Measurements from ENCODE around the gene RCN1.
A peak's percentile ranks its signal among the peaks of the same experiment; 100 is the strongest.
"Not testable (repeated sequence)": the region's sequence is repeated elsewhere in the genome, so short reads cannot be mapped to it uniquely, and the experiment has no call there.

Gene RCN1

GRCh38 chr11:32115446-32115845, 24.6 kb downstream of the RCN1 start:
- no peak for DNase-seq

DNA sequence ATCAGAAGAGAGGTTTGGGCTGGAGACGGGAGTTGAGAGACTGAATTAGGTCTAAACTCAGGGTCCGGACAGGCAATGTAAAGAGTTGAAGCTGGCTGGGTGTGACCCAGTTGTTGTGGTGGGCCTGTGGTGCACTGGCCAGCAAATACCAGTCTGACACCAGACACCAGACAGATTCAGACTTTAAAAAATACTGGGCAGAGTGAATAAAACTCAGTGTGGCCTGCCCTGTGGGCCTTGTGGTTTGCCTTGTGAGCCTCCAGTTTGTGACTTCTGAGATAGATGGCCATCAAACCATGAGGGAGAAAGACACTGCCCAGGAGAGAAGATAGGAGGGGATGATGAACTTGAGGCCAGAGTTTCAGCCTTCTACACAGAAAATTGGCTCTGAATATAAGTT, 25.8 kb downstream of the RCN1 start:
- no peak for DNase-seq

GRCh38 chr11:32118025-32118974, 27.4 kb downstream of the RCN1 start:
- no peak for DNase-seq

DNA sequence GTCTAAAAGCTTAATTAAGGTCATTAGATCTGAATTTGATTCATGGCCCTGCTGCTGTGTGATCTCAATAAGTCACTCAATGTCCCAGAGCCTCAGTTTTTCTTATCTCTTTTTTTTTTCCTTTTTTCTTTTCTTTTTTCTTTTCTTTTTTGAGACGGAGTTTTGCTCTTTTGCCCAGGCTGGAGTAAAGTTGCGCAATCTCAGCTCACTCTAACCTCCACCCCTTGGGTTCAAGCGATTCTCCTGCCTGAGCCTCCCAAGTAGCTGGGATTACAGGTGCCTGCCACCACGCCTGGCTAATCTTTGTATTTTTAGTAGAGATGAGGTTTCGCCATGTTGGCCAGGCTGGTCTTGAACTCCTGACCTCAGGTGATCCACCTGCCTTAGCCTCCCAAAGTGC, 28.3 kb downstream of the RCN1 start:
- not testable (repeated sequence) for DNase-seq

DNA sequence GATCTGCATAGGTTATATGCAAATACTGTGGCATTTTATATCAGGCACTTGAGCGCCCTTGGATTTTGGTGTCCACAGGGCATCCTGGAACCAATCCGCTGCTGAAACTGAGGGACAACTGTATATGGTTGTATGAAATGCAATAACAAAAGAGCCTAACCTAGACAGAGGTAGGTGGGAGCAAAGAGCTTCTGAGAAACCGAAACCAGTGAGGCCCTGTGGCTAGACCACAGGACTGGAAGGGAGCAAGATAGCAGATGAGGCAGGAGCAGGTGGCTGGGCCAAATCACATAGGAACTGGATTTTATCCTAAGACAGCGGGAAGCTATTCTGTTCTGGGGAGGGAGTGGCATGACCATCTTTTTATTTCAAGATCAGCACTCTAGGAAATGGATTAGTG, 30.1 kb downstream of the RCN1 start:
- DNase-seq: no peak

DNA sequence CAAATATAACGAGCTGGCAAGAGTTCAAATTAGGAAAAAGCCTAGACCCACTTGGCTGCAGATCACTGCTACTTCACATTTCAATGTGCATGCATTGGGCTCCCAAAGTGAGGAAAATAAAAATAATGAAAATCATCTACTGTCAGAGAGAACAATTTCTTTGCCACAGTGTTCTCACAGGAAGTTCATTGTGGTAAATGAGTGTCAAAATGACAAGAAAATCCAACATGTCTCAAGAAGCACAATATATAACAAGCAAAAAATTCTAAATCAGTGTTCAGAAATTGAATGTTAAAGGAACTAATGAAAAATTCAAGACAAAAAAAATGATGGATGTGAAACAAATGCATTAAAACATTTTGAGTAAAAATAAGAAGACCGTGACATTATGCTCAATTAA, 31.3 kb downstream of the RCN1 start:
- DNase-seq: no peak

DNA sequence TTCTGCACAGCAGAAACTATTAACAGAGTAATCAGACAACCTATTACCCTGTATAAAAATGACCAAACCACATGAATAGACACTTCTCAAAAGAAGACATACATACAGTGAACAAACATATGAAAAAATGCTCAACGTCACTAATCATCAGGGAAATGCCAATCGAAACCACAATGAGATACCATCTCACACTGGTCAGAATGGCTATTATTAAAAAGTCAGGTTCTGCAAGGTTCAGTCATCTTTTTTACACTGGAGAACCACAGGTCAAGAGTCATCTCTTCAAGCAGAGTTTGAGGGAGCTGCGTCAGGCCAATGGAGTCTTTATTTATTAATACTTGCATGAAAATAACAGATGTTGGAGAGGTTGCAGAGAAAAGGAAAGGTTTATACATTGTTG, 40.4 kb downstream of the RCN1 start:
- DNase-seq: no peak

DNA sequence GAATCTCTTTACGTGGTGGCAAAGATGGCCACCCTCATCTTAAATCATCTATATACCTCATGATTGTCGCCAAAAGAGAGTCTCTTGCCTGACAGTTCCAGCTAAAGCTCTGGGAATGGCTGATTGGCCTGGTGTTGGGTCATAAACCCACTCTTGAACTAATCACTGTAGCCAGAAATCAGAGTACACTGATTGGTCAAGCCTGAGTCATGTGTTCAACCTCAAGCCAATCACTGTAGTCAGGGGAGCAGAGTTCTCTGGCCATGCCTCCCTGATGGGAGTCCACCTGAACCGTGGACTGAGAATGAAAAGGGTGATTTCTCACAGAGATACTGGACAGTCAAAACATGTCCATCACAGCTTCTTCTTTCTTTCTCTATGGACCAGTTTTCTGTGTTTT, 45.8 kb downstream of the RCN1 start:
- no peak for DNase-seq

GRCh38 chr11:32137263-32137662, 46.4 kb downstream of the RCN1 start:
- no peak for DNase-seq

GRCh38 chr11:32137869-32138268, 47.0 kb downstream of the RCN1 start:
- no peak for DNase-seq

DNA sequence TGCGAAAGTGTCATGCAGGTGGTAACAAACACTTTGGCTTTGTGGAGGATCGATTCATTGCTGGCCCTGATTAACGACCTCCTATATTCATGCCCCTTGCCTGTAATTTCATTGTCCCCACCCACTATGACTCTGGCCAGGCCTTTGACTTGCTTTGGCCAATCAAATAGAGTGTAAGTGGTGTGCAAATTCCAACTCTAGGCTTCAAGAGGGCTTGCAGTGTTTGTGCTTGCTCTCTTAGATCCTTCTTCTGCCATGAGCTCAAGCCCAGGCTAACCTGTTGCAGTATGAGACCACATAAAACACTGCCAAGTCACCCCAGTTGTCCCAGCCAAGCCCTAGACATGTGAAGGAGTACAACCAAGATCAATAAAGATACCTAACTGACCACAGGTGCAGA, 48.0 kb downstream of the RCN1 start:
- no peak for DNase-seq

DNA sequence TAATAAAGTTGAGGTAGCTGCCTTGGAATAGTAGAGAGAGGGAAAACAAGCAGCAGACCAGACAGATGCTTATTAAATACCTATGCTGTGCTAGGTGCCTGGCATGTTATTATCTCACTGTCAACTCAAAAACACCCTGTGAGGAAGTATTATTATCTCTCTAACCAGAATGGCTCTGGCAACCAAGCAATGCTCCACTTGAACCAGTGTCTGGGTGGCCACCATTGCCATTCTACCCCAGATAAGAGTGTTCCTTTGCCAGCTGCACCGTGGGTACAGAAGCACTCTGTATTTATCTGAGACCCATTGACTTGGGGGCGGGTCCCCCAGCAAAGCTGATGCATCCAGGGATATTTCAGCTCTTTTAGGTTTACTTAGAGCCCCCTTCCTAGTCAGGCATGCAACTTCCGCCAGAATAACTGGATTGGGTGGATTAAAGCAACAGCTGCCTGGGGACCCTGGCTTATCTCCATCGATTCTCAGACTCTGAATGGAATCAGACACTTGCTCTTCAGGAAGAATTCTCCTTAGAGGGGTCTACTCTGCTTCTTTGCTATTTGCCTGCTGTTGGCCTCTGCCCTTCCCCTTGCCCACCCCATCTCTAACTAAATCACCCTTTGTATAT, 49.1 kb downstream of the RCN1 start:
- peak; percentile 60 for DNase-seq

GRCh38 chr11:32141745-32142546, 51.1 kb downstream of the RCN1 start:
- no peak for DNase-seq

GRCh38 chr11:32143378-32143777, 52.5 kb downstream of the RCN1 start:
- DNase-seq: no peak

GRCh38 chr11:32145282-32145681, 54.4 kb downstream of the RCN1 start:
- no peak for DNase-seq

DNA sequence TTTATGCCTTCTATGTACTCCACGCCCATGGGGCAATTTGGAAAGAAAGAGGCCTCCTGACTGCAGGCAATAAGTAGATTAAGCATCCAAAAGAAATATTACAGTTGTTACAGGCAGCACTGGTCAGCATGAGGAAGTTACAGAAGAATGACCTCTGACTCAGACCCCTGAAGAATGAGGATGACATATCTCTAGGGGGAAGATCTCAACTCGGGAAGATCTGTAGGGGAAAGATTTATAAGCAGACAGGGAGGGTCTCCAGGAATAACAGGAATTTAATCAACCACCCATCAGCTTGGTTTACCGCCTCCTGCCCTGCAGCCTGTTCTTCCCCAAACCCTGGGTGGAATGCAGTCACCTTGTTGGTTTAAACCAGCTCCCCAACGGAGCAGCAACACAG, 58.0 kb downstream of the RCN1 start:
- no peak for DNase-seq

DNA sequence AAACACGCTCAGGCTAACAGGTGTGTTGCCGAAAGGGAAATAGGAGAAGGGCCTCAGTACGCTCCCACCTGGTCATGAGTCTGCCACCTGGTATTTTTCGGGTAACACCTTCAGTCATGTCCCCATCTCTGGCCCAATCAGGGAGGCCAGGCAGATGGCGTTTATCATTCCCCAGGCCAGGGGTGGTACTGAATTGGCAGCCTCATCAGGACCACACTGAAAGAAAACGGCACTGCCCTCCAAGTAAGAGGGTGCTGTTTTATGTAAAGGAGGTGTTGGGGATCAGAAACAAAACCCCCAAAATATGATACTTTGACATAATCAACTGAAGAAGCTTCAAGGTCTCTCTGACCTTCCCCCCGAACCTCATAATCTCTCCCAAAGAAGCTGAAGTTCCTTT, 58.9 kb downstream of the RCN1 start:
- no peak for DNase-seq

DNA sequence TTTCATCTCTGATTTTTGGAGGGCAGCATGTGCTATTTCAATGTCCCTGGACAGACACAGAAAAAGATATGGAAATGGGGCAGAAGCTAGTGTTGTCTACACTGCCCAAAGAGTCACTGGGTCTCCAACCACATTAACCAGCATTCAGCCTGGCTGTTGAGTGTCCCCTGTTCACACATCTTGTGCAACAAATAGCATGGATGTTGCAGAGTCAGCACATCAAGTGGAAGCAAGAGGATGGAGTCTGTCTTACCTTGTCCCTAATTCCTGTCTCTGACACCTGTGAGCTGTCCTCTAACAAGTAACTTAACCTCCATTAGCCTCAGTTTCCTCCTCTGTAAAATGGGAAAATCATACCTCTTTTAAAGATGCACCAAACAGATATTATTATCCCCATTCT, 60.2 kb downstream of the RCN1 start:
- DNase-seq: no peak

DNA sequence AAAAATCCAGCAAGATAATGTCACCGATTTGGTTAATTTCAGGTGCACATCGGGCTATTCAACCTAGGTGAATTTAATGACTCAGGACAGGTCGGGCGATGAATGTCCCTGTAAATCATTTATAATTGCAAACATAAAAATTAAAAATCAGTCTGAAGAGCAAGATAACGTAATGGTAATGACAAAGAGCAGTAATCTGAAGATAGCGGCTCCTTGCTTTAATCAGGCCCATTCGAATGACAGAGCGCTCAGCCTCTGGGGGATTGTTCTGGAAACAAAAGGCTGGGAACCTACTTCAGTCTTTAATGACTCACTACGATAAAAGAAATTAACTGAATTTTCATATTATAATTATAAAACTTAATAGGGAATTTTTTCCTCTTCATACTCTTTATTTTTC, 61.3 kb downstream of the RCN1 start:
- DNase-seq: no peak

DNA sequence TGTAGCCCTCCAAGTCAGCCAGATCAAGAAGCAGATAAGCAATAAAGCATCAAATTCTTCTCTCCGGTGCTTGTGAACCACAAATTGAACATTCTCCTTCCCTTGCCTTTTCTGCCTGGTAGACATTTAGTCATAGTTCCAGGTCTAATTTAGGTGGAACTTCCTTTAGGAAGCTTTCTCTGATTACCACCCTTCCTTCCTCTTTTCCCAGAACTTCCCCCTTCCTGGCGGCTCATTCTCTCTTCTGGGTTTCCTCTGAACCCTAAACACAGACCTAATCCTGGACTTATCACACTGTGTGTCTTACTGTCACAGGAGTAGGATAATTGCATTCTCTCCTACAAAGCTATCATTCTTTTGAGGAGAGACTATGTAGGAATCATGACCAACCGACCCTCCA, 61.9 kb downstream of the RCN1 start:
- no peak for DNase-seq

DNA sequence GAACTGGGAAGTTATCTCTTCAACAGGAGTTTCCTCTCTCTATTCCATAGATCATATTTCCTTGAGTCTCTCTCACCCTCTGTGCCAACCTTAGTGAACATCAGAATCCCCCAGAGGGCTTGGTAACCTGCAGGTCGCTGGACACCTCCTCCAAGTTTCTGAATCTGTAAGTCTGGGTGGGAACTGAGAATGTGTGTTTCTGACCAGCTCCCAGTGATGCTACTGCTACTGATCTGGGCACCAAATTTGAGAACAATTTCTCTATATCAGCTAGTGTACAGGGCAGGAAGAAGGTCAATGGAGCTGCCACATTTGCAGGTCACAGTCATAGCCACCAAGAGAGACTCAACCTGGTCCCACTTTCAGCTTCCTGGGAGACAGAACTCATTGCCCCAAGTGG, 62.9 kb downstream of the RCN1 start:
- DNase-seq: no peak

DNA sequence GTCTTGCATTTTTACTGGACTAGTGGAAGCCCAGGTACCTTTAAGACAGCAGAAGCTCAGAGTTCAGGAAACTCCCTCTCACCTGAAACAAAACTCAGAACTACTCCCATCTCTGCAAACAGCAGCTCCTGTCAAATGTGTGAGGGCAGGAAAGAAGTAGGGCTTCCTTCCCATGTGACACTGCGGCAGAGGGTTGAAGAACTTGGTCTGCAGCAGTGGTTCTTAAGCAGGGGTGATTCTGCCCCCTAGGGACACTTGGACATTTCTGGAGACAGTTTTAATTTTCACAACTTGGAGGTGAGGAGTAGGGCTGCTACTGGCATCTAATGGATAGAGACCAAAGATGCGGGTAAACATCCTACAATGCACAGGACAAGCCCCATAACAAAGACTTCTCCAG, 63.4 kb downstream of the RCN1 start:
- DNase-seq: peak; percentile 13

Data from hematopoietic multipotent progenitor cell treated with erythropoietin and hydrocortisone succinate and interleukin-3 and kit ligand, for 8 days (in vitro differentiated cells).